Retina (tissue), 1 donor: Measurements from ENCODE around the gene TNNI3K.

Experiments used
- DNase-seq: peaks from one replicate; pipeline ENCODE4 v3.0.0-alpha.2; 2016

Gene TNNI3K

DNA sequence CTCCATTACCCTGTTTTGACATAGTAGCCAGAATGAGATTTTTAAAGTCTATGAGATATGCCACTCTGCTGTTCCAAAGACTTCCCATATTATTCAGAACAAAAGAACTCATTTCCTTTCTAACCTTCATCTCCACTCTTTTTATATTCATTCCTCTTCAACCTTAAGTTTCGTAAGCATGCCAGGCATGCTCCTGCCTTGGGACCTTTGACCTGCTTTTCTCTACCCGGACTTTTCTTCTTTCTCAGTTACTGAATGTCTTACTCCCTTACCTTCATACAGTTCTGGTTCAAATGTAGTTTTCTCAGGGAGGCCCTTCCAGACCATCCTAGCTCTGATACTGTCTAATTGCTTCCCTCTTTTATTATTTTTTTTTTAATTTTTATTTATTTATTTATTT lies 81.1 kb downstream of the TNNI3K start:
- DNase-seq, result no peak

- no peak for DNase-seq
Observed at GRCh38 chr1:74317663-74318062, 82.5 kb downstream of the TNNI3K start.

GRCh38 chr1:74323937-74324473 lies 88.8 kb downstream of the TNNI3K start:
- DNase-seq, result no peak

GRCh38 chr1:74324684-74325448 lies 89.7 kb downstream of the TNNI3K start:
- no peak for DNase-seq

- DNase-seq, result no peak
Observed at GRCh38 chr1:74328851-74329250, 93.7 kb downstream of the TNNI3K start.

DNA sequence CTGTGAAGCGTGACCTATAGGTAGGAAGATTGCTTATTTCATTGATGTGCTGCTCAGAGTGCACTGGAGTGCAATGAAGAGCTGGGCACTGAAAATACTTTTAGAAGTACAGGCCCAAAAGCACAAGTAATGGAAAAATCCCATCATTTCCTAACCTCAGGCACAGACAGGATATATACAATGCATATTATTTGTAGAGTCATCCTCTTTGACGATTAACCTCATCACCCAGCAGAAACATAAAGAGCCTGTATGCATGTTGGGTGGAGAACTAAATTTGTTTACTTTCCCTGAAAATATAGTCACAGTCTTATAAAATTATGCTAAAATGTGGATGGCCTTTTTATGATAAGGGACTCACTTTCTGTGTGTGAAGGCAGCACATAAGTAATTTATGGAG lies 98.1 kb downstream of the TNNI3K start:
- no peak for DNase-seq

GRCh38 chr1:74334147-74334546 lies 99.0 kb downstream of the TNNI3K start:
- DNase-seq, result no peak

- no peak for DNase-seq
Observed at GRCh38 chr1:74340656-74341055, 105.5 kb downstream of the TNNI3K start.

GRCh38 chr1:74341702-74342339 lies 106.6 kb downstream of the TNNI3K start:
- no peak for DNase-seq

- peak; percentile 27 for DNase-seq
Observed at GRCh38 chr1:74343216-74343615, 108.0 kb downstream of the TNNI3K start.

DNA sequence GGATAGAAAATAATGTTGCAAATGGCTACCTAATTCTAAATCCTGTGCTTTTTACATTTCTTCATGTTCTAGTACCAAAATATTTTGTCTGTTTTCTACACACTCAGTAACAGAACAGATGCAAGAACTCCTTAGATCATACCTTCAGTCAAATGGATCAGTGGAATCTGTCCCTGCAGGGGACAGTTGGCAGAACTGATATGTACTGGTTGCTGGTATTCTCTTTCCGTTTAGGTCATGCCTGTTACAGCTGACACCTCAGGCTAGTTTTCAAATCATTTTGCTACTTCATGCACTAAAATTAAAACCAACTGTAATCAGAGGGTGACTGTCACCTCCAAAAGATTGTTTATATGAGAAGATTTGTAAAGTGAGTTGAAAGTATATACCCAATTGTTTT lies 109.2 kb downstream of the TNNI3K start:
- no peak for DNase-seq

DNA sequence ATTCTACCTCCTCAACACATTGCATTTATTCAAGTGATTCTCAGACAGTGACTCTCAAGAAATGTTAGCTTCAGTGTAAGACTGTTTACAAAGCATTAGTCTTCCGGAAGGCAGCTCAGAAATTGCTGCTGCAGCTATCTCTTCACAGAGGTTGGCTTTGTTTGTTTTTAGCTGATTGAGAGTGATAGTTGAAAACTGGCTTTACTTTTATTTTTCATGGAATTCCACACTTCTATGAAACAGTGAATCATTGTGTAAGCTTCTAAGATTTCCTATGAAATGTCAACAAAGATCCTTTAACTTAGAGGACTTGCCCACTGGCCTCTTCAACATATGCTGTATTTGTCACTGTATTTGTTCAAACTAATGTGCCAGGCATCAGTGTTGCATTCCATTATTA lies 121.3 kb downstream of the TNNI3K start:
- no peak for DNase-seq

GRCh38 chr1:74357150-74357549 lies 122.0 kb downstream of the TNNI3K start:
- DNase-seq, result no peak

DNA sequence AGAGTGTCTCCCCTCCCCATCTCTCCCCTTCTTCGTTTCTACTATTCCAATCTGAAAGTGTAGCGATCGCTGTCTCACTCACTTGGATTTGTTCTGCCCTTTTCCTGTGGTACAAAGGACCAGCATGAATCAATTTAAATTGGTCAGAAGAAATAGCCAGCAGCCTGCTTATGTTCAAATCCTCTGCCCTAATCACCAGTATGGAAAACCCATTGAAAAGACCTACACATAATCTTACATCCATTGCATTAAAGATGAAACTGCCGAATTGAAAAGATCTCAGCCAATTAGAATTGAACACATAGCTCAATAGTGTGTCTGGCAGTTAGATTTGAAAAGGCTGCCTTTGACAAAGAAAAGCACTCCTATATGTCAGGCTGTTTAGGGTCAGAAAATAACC lies 122.6 kb downstream of the TNNI3K start:
- DNase-seq, result no peak

GRCh38 chr1:74362691-74363090 lies 127.5 kb downstream of the TNNI3K start:
- no peak for DNase-seq

DNA sequence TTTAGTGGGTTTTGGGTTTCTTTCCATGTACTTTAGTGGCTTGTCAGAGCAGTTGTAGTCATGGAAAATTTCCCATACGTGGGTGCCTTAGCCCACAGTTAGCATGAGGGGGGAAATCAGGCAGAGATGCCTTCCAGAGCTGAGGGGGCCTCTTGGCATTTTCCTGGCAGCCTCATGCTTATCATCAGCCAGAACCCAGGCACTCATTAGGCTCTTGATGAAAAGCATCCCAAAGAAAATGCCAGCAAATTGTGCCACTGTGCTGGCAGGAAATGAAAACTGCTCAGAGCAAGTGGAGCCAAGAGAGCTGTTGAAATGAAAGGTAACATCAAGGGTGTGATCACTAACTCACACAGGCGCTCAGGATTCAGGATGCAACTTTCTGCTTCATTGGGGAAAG lies 128.0 kb downstream of the TNNI3K start:
- DNase-seq, result no peak

DNA sequence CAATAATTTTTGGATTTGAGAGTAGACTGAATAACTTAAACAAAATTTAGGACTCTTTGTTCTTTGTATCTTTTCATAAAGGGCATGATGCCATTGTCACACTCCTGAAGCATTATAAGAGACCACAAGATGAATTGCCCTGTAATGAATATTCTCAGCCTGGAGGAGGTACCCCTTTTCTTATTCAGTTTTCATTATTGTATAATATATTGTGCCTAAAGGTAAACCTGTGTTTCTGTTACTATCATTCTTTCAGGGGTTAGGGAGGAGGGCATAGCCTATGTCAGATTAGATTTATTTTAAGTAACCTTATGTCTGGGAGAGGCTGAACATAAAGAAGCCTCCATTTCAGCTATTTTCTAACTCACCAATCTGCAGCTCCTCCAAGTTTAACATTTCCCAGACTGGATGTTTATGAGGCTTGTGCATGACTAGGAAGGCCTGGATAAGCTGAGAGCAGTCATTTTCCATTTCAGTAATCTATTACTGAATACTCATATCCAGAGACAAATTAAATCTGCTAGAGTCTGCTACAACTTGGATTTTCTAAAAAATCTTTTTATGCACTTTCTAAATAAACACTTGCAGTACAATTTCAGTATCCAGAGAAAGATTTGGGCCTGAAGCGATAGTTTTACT lies 132.1 kb downstream of the TNNI3K start:
- DNase-seq, result no peak

DNA sequence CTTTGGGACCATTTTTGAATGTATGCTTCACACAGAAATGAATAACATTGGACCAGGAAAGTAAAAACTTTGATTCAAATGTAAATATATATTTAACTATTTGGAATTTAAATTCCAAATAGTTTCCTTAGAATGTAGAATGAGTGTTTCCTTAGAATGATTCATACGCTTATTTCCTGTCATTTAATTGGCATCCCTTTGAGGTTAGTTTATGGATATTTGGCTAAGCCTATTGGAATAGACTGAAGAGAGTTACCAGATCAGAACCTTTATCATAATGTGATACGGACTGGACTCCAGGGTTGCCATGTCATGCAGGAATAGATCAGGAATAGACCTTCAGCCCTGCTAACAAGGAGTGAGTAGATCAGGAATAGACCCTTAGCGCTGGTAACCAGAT lies 133.1 kb downstream of the TNNI3K start:
- DNase-seq, result no peak

GRCh38 chr1:74375376-74375775 lies 140.2 kb downstream of the TNNI3K start:
- no peak for DNase-seq

DNA sequence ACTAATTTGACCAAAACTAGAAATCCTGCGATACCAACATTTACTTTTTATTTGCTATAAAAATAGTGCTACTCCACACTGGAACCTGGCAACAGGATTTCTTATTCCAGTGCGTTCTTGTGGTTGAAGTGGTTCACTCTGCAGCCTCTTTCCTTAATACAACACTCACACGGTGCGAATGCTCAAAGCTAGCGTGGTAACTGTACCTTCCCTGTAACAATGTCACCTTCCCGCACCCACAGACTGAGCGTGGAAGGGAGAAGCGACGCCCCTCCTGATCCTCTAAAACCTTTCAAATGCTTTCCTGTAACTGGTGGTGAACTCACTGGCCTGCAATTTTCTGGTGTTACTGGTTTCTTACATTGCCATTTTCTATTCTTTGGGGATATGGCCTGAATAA lies 145.1 kb downstream of the TNNI3K start:
- DNase-seq, result no peak

GRCh38 chr1:74388855-74389254 lies 153.7 kb downstream of the TNNI3K start:
- no peak for DNase-seq

- DNase-seq, result no peak
Observed at GRCh38 chr1:74392186-74392585, 157.0 kb downstream of the TNNI3K start.

GRCh38 chr1:74392840-74393239 lies 157.7 kb downstream of the TNNI3K start:
- DNase-seq, result no peak

GRCh38 chr1:74395571-74395970 lies 160.4 kb downstream of the TNNI3K start:
- DNase-seq, result no peak
